HG03460 (cell line): ENCODE results near the gene GNA12.

Source experiments
- ATAC-seq: cut with Tn5 transposase; IDR thresholded peaks from one replicate; pipeline ENCODE4 v1.9.1; 2021; ENCODE audit not compliant: unreplicated experiment

GNA12 gene, protein sequence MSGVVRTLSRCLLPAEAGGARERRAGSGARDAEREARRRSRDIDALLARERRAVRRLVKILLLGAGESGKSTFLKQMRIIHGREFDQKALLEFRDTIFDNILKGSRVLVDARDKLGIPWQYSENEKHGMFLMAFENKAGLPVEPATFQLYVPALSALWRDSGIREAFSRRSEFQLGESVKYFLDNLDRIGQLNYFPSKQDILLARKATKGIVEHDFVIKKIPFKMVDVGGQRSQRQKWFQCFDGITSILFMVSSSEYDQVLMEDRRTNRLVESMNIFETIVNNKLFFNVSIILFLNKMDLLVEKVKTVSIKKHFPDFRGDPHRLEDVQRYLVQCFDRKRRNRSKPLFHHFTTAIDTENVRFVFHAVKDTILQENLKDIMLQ

DNA sequence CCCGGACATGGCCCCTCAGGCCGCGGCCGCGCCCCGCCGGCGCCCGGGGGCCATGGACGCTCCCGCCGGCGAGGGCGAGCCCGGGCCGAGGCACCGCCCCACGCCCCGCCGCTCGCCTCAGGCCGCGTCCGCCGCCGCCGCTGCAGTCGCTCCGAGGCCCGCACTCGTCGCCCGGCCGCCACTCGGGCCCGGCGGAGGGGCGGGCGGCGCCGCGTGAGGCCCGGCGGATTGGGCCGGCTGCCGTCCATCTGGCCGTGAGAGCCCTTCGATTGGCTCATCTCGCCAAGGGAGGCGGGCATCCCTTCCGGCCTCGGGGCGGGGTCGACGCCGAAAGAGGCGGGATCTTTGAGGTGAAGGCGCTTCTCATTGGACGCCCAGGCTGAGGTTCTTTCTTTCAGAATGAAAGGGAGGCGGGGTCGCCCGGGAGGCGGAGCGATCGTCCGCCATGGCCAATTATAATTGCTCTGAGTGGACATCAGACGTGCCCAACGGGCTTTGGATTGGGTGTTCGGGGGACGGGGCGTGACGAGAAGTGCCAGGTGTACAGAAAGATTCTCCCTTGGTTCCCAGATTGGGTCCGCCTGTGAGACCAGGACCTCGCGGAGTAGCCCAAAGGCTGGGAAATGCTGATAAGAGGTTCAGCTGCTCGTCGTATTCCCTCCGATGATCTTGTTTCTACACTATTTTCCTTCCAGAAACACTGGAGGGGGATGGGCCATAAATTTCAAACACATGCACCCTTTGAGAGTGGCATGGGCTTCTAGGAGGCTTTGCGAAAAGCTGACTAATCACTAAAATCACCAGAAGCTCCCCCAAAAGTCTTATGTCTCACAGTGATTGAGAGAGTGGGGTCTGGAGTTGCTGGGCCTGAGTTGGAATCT is at the start of gene GNA12:
TSS of gene GNA12 (minus strand) at position 156 of the 881 bp plus-strand sequence. CDS start at position 9, 147 bp downstream.
- ATAC-seq, result peak; percentile 96

GRCh38 chr7:2893411-2893861 is 49.3 kb upstream of the GNA12 start:
- ATAC-seq, result no peak

DNA sequence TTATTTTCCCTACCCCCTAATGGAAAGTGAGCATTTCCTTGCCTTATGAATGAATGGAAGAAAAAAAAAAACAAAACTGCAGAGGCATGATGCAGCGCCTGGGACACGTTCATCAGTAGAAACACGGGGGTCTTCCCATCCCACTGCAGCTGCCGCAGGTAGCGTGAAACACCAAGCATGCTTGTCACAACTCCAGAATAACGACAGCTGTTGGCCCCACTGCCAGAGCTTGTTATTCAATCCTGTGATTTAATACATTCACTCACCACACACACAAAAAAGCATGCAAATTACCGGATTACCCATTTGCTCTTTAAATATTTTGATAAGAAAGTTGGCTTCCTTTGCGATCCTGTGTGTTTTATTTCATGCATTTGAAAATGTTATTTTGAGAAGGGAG is 48.4 kb upstream of the GNA12 start:
- ATAC-seq, result no peak

- no peak for ATAC-seq
Measured at GRCh38 chr7:2887816-2888215, 43.7 kb upstream of the GNA12 start.

DNA sequence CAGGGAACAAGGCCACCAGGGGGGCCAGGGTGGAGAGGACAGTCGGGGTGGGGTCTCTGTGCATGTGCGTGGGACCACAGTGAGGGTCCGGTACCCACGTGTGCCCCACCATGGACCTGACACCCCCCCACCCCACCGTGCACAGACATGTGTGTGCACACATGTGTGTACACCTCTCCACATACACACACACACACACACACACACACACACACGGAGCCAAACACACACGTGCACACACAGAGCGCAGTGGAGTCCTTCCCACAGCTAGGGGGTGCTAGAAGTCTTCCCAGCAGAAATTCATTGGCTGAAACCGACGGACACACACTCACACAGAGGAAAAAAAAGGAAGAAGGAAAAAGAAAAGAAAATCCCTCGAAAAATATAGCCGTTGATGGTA is 42.8 kb upstream of the GNA12 start:
- ATAC-seq, result no peak

GRCh38 chr7:2886391-2886790 is 42.3 kb upstream of the GNA12 start:
- no peak for ATAC-seq

- ATAC-seq, result no peak
Measured at GRCh38 chr7:2884161-2884560, 40.1 kb upstream of the GNA12 start.

- ATAC-seq, result no peak
Measured at GRCh38 chr7:2883101-2883500, 39.0 kb upstream of the GNA12 start.

GRCh38 chr7:2882111-2882510 is 38.0 kb upstream of the GNA12 start:
- ATAC-seq, result no peak

DNA sequence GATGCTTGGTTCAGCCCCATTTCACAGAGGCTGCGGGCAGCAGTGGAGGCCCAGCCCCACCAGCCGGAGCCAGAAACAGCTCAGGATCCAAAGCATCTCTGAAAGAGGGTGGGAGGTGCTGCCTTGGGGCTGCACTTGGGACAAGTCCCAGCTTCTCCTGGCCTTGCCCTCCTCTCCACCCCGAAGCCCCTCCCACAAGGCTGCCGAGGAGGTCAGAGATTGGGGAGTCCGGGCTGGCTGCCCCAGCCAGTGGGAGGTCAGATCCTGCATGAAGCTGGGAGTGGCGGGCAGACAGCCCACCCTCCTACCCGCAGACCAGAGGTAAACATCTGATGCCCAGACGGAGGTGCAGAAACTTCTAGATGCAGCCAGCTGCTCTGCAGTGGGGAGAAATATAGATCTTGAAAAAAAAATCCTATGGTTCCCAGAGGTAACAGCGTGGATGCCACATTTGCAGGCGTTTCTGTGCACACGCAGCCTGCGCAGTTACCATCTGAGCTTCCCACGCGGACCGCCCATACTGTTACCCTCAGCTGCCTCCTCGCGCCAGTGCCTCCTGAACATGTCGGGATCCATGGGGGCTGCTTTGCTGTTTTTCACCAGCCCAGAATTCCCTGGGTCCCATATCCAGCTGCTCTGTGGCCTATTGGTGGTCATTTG is 36.9 kb upstream of the GNA12 start:
- no peak for ATAC-seq

DNA sequence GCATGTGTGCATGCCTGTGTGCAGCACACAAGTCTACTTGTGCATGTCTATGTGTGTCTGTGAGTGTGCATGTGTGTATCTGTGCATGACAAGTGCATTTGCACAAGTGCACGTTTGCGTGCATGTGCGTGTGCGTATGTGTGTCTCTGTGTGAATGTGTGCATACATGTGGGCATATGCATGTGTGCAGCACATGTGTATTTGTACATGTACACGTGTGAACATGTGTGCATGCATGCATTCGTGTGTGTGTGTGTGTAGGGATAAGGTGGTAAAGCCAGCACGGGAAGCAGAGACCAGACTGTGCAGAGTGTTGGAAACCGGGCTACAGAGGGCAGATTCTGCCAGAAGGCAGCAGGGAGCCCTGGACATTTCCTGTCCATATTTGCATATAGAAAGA is 35.9 kb upstream of the GNA12 start:
- ATAC-seq, result no peak

GRCh38 chr7:2879354-2879753 is 35.2 kb upstream of the GNA12 start:
- no peak for ATAC-seq

GRCh38 chr7:2878306-2878705 is 34.2 kb upstream of the GNA12 start:
- ATAC-seq, result no peak

GRCh38 chr7:2876031-2876731 is 32.1 kb upstream of the GNA12 start:
- no peak for ATAC-seq

DNA sequence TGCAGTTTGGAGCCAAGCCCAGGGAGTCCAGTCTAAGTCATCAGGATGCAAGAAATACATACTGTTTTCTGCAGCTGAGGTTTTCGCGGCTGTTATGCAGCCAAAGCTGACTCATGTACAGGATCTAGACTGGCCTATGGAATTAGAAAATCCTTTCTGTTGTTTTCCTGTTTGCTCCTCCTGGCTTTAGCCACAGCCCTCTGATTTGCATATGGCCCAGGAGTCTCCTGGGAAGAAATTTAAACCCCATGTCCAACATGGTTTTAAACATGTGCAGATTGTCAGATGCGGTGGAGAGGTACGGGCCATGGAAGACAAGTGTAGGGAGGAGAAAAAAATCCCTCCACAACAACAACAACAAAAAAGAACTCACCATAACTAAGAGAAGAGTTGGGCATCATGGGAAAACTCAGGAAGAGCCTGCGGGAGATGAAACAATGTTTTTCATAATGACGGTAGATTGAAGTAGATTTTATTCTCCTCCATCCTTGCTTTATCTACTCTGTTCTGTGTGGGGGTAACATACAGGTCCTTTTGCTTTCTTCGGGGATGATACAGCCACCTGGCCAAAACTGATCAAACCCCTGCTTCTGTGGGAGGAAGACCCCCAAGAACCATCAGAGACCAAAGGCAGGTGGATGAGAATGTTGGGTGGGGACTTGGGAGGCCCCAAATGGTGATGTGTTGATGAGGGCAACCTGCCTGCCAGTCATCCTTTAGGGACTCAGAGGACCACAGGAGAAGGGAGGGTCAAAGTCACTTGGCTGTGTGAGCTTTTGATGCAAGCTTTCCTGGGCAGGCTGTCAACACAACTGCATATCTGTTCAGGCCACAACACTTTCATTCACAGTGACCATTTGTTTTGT is 29.8 kb upstream of the GNA12 start:
- ATAC-seq, result no peak

GRCh38 chr7:2873146-2873545 is 29.0 kb upstream of the GNA12 start:
- no peak for ATAC-seq

DNA sequence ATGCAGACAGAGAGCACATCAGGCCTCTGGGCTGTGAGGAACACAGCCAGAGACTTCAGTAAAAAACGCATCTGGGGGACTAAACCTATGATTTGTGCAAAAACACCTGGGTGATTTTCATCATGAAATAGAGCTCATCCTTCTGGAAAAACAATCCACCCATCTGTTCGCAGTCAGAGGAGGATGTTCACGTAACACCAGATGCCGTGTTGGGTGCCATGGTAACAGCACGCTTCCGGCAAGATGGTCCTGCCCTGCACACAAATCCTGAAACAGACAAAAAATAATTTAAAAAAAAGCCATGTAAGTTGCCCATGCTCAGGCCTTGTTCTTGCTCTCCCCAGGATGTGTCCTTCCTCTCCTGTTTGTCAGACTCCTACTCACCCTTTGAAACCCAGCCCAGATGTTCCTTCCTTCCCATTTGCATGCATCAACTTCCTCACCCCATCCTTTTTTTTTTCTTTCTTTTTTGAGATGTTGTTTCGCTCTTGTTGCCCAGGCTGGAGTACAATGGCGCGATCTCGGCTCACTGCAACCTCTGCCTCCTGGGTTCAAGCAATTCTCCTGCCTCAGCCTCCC is 28.3 kb upstream of the GNA12 start:
- ATAC-seq, result no peak

DNA sequence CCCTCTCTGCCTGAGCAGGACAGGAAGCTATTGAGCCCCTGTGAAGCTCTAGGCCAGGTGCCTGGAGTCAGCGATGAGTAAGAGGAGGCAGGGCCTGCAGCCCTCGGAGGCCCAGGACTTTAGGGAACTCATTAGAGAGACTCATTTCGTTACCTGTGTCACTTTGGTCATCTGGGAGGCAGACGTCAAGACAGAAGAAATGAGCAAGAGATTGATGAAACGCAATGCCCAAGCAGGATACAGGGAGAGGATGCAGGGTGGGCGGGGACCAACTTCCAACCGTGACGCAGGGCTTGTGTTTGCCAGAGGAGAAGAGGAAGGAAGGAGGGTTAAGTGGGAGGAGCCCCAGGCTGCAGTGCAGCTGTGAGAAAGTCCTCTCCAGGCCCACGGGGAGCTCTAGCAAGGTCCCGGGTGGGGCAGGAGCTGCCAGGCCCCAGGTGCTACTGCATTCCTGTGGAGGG is 26.4 kb upstream of the GNA12 start:
- ATAC-seq, result peak; percentile 55

GRCh38 chr7:2869981-2870380 is 25.9 kb upstream of the GNA12 start:
- ATAC-seq, result no peak
